GM19452 (cell line): ENCODE data around the gene ZNF862.

ENCODE experiments used
- ATAC-seq: cut with Tn5 transposase; IDR thresholded peaks from one replicate; pipeline ENCODE4 v1.9.1; 2021; ENCODE audit not compliant: unreplicated experiment

Gene ZNF862

GRCh38 chr7:149809215-149809614 lies 29.0 kb upstream of the ZNF862 start:
- ATAC-seq, result no peak

GRCh38 chr7:149811221-149811620 lies 27.0 kb upstream of the ZNF862 start:
- ATAC-seq, result no peak

GRCh38 chr7:149811831-149812490 lies 26.2 kb upstream of the ZNF862 start:
- ATAC-seq, result no peak

- ATAC-seq, result no peak
These were observed 24.7 kb upstream of the ZNF862 start for GRCh38 chr7:149813254-149814035.

- no peak for ATAC-seq
These were observed 23.7 kb upstream of the ZNF862 start for GRCh38 chr7:149814494-149814893.

GRCh38 chr7:149815121-149815520 lies 23.1 kb upstream of the ZNF862 start:
- ATAC-seq, result no peak

- no peak for ATAC-seq
These were observed 22.4 kb upstream of the ZNF862 start for GRCh38 chr7:149815661-149816266.

- no peak for ATAC-seq
These were observed 21.9 kb upstream of the ZNF862 start for GRCh38 chr7:149816267-149816751.

GRCh38 chr7:149816794-149817193 lies 21.4 kb upstream of the ZNF862 start:
- ATAC-seq, result no peak

- ATAC-seq, result no peak
These were observed 20.8 kb upstream of the ZNF862 start for GRCh38 chr7:149817301-149817771.

- no peak for ATAC-seq
These were observed 20.2 kb upstream of the ZNF862 start for GRCh38 chr7:149817836-149818535.

GRCh38 chr7:149818536-149818840 lies 19.7 kb upstream of the ZNF862 start:
- ATAC-seq, result no peak

- no peak for ATAC-seq
These were observed 18.8 kb upstream of the ZNF862 start for GRCh38 chr7:149819141-149819960.

- ATAC-seq, result no peak
These were observed 18.2 kb upstream of the ZNF862 start for GRCh38 chr7:149819961-149820340.

- ATAC-seq, result no peak
These were observed 17.5 kb upstream of the ZNF862 start for GRCh38 chr7:149820622-149821190.

GRCh38 chr7:149821191-149822148 lies 16.7 kb upstream of the ZNF862 start:
- ATAC-seq, result no peak

- ATAC-seq, result no peak
These were observed 15.7 kb upstream of the ZNF862 start for GRCh38 chr7:149822353-149822943.

GRCh38 chr7:149823191-149823630 lies 15.0 kb upstream of the ZNF862 start:
- ATAC-seq, result no peak
